ENCODE data around the gene EML4.

GRCh38 chr2:42250925-42251324 lies 81.8 kb downstream of the EML4 start:
- TF ChIP-seq POLR2AphosphoS5 (IDR thresholded peaks at IDR 0.05) (no peak), POLR2A (IDR thresholded peaks at IDR 0.05) (no peak)
- TF ChIP-seq, protein P1, sequence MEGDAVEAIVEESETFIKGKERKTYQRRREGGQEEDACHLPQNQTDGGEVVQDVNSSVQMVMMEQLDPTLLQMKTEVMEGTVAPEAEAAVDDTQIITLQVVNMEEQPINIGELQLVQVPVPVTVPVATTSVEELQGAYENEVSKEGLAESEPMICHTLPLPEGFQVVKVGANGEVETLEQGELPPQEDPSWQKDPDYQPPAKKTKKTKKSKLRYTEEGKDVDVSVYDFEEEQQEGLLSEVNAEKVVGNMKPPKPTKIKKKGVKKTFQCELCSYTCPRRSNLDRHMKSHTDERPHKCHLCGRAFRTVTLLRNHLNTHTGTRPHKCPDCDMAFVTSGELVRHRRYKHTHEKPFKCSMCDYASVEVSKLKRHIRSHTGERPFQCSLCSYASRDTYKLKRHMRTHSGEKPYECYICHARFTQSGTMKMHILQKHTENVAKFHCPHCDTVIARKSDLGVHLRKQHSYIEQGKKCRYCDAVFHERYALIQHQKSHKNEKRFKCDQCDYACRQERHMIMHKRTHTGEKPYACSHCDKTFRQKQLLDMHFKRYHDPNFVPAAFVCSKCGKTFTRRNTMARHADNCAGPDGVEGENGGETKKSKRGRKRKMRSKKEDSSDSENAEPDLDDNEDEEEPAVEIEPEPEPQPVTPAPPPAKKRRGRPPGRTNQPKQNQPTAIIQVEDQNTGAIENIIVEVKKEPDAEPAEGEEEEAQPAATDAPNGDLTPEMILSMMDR (IDR thresholded peaks at IDR 0.05), result no peak
